Measurements from ENCODE around the gene PSMA1.

PSMA1 gene

DNA sequence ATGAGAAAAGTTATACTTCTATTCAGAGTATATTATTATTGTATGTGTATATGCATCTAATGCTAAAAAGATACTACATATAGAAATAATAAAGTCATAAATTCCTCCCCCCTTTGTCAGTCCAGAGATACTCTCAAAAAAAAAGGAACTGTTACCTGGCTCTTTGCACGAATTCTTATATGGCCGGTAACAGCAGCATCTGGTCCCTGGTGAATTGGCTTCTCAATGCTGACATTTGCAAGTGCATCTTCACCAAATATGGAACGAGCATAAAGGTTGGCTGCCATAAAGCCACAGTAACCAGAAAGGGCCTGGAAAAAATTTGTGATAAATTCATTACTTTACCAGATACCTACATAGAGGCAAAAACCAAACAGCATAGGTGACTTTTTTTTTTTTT, 61.8 kb downstream of the PSMA1 start:
- in situ Hi-C loops (cut with HindIII; ENCODE audit: low sequenced_read_pairs), result loop anchor here (25.0 kb wide), 1 partner anchor 171 kb away; no protein-coding TSS in a partner anchor
- H3K4me3 ChIP-seq (ENCODE audit: low read depth, low read length), result no peak overlapping the region
- DNase-seq (ENCODE audit: low read depth, low spot score), result no peak
- TF ChIP-seq, protein P1, sequence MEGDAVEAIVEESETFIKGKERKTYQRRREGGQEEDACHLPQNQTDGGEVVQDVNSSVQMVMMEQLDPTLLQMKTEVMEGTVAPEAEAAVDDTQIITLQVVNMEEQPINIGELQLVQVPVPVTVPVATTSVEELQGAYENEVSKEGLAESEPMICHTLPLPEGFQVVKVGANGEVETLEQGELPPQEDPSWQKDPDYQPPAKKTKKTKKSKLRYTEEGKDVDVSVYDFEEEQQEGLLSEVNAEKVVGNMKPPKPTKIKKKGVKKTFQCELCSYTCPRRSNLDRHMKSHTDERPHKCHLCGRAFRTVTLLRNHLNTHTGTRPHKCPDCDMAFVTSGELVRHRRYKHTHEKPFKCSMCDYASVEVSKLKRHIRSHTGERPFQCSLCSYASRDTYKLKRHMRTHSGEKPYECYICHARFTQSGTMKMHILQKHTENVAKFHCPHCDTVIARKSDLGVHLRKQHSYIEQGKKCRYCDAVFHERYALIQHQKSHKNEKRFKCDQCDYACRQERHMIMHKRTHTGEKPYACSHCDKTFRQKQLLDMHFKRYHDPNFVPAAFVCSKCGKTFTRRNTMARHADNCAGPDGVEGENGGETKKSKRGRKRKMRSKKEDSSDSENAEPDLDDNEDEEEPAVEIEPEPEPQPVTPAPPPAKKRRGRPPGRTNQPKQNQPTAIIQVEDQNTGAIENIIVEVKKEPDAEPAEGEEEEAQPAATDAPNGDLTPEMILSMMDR (IDR thresholded peaks at IDR 0.05; ENCODE audit: low read depth, low read length), result no peak

DNA sequence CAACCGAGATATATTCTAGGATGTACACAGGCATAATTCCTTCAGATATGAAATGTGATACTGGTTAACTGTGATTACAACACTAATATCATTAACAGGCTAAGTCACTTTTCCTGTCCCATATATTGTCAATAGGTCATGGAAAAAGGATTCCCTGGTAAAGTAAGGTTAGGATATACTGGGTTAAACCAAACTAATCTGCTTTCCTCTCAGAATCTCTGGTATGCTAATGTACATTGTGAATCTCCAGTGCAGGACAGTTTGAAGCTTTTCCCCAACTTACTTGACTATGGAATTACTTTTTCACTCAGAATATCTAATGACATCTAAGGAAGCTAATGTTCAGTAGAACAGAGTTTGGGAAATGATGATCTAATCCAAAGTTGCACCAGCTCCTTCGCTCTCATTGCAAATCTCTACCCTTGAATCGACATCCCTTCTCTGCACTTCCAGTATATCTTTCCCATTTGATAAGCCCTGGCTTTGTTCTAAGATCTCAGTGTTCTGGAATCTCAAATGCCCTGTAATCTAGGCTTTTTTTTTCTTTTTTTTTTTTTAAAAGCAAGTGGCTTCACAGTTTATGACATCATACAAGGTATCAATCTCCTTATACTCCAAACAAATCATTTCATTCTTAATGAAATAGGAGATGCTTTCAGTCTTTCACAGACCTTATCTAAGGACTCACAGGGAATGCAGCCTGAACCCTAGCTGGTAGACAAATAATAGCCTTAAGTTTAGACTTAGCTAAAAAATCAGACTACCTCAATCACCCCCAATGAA, 64.3 kb downstream of the PSMA1 start:
- TF ChIP-seq, protein P1 (IDR thresholded peaks at IDR 0.05; ENCODE audit: low read depth, low read length), result no peak
- in situ Hi-C loops (cut with HindIII; ENCODE audit: low sequenced_read_pairs), result loop anchor here (25.0 kb wide), 1 partner anchor 169 kb away; no protein-coding TSS in a partner anchor
- no peak for DNase-seq (ENCODE audit: low read depth, low spot score)
- H3K4me3 ChIP-seq (ENCODE audit: low read depth, low read length), result no peak overlapping the region
